A673 (cell line): Measurements from ENCODE around the gene WASF1.

Source experiments
- EZH2 ChIP-seq: fragments of 200-600 bp; sonication (generic); IDR thresholded peaks from 2 replicates; pipeline ENCODE4 v1.6.1; 2017; ENCODE audit warnings: borderline replicate concordance, low read depth, mild to moderate bottlenecking, mixed read lengths, antibody characterized with exemption, low read length; ENCODE audit not compliant: poor library complexity, severe bottlenecking
- TF ChIP-seq, protein P1 (sequence below): fragments of 300-800, 200-600 bp; sonication (generic); conservative IDR thresholded peaks from 2 replicates; pipeline ENCODE4 v1.5.1; 2017; ENCODE audit warnings: low read depth, mild to moderate bottlenecking, antibody characterized with exemption, low read length, moderate library complexity, mixed read lengths

DNA sequence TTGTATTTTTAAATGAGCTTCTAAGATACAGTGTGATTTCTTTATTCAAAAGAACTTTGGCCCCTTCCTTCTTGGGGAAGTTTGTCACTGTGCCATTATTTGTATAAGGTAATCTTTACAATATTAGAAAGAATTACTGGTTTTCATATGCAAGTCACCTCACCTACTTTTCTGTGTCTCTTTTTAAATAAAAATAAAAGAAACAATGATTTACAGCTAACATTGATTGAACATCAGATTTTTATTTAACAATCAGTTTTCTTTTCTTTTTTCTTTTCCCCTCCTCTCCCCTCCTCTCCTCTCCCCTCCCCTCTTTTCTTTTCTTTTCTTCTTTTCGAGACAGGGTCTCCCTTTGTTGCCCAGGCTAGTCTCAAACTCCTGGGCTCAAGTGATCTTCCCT, 46.8 kb upstream of the WASF1 start:
- TF ChIP-seq, protein P1, sequence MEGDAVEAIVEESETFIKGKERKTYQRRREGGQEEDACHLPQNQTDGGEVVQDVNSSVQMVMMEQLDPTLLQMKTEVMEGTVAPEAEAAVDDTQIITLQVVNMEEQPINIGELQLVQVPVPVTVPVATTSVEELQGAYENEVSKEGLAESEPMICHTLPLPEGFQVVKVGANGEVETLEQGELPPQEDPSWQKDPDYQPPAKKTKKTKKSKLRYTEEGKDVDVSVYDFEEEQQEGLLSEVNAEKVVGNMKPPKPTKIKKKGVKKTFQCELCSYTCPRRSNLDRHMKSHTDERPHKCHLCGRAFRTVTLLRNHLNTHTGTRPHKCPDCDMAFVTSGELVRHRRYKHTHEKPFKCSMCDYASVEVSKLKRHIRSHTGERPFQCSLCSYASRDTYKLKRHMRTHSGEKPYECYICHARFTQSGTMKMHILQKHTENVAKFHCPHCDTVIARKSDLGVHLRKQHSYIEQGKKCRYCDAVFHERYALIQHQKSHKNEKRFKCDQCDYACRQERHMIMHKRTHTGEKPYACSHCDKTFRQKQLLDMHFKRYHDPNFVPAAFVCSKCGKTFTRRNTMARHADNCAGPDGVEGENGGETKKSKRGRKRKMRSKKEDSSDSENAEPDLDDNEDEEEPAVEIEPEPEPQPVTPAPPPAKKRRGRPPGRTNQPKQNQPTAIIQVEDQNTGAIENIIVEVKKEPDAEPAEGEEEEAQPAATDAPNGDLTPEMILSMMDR: no peak
- no peak for TF ChIP-seq EZH2
